HepG2 (cell line): ENCODE measurements around the gene VKORC1. TPM values are rescaled to one million over a fixed set of nuclear protein-coding genes. Genes with fewer than 3 reads are reported as not detected.

ENCODE experiments used
- ATAC-seq: fragments of 200-7000 bp; cut with Tn5 transposase; 3 replicates; pipeline ENCODE4 v1.9.1; 2020; ENCODE audit warnings: mild to moderate bottlenecking, moderate library complexity
- BruUV-seq: library from RNA; stranded (reverse); fragments of 400-500 nt; replicated peaks from 2 replicates; lab custom pipeline; 2021; lab: Mats Ljungman, UMichigan
- CTCF ChIA-PET: fragments of 300-600 bp; formaldehyde crosslinking; extraction: SDS; loops from one replicate; lab custom pipeline; 2021; ENCODE audit warnings: low total read pairs, inconsistent platforms, low intra/inter-chr PET ratio; lab: Yijun Ruan, JAX
- POLR2A ChIA-PET: fragments of 350-600 bp; sonication (Branson Sonifier 250); formaldehyde crosslinking; loops from one replicate; lab custom pipeline; 2020; ENCODE audit warnings: antibody characterized with exemption, inconsistent platforms; lab: Yijun Ruan, JAX
- DNase-seq: peaks from one replicate; pipeline ENCODE4 v3.0.0-alpha.2; 2015; ENCODE audit warnings: low spot score
- FAIRE-seq: peaks from 3 replicates; lab custom pipeline; 2011; peaks lifted over from hg19 to GRCh38; lab: Jason Lieb, UNC
- H2AFZ ChIP-seq: one replicate; pipeline ENCODE4 v1.6.1; 2011; ENCODE audit warnings: low read length, inconsistent platforms
- H3K27ac ChIP-seq: fragments of 300-600 bp; 3 replicates; pipeline ENCODE4 v1.8.0; 2011; ENCODE audit warnings: mixed run types, mild to moderate bottlenecking, mixed read lengths, low read length, inconsistent platforms; ENCODE audit not compliant: insufficient read depth; ENCODE audit errors: extremely low read length
- H3K27me3 ChIP-seq, 2 experiments: fragments of 200-600 bp in 1 of 2; 2 replicates in 1 of 2; 3 replicates in 1 of 2; pipeline versions ENCODE4 v1.6.0 to v1.8.0; 2011; ENCODE audit warnings: low read length in 2 of 2, mild to moderate bottlenecking in 2 of 2, moderate library complexity in 2 of 2, inconsistent platforms in 1 of 2; ENCODE audit not compliant: insufficient read depth in 2 of 2, control insufficient read depth in 1 of 2
- H3K36me3 ChIP-seq, 2 experiments: fragments of 200-600 bp in 1 of 2; replicated peaks in 1 of 2; 2 replicates in 1 of 2; 3 replicates in 1 of 2; pipeline versions ENCODE4 v1.5.1 to v1.8.0; 2011; ENCODE audit warnings: low read length in 2 of 2, inconsistent platforms in 1 of 2; ENCODE audit not compliant: insufficient read depth in 2 of 2, control insufficient read depth in 1 of 2
- H3K4me1 ChIP-seq: 2 replicates; pipeline ENCODE4 v1.5.1; 2012; ENCODE audit warnings: low read length, inconsistent platforms; ENCODE audit not compliant: insufficient read depth
- H3K4me2 ChIP-seq: 2 replicates; pipeline ENCODE4 v1.6.0; 2011; ENCODE audit warnings: low read depth, low read length, inconsistent platforms
- H3K4me3 ChIP-seq, 3 experiments: fragments of 200-600 bp in 1 of 3; sonication (generic), shearing (Covaris generic) in 1 of 3; replicated peaks in 1 of 3; 2 replicates each; pipeline ENCODE4 v1.5.1; 2011 to 2016; ENCODE audit warnings: low read length in 3 of 3, inconsistent platforms in 2 of 3, low read depth in 2 of 3, mild to moderate bottlenecking in 2 of 3, control low read depth in 1 of 3, mixed read lengths in 1 of 3; ENCODE audit not compliant: insufficient read depth in 1 of 3
- H3K79me2 ChIP-seq: one replicate; pipeline ENCODE4 v1.6.1; 2011; ENCODE audit warnings: low read length, inconsistent platforms; ENCODE audit not compliant: insufficient read depth
- H3K9ac ChIP-seq: 2 replicates; pipeline ENCODE4 v1.6.0; 2011; ENCODE audit warnings: mild to moderate bottlenecking, low read depth, low read length, inconsistent platforms; ENCODE audit not compliant: insufficient read depth
- H3K9me3 ChIP-seq: 2 replicates; pipeline ENCODE4 v1.5.1; 2012; ENCODE audit warnings: mild to moderate bottlenecking, low read length
- H4K20me1 ChIP-seq: 2 replicates; pipeline ENCODE4 v1.6.0; 2011; ENCODE audit warnings: inconsistent platforms, mild to moderate bottlenecking, low read length, moderate library complexity; ENCODE audit not compliant: insufficient read depth
- AGO2 ChIP-seq: fragments of 200-400 bp; formaldehyde crosslinking; optimal IDR thresholded peaks from 2 replicates; pipeline ENCODE3; 2017; ENCODE audit warnings: mild to moderate bottlenecking, low read depth, low read length, moderate library complexity
- KDM4B ChIP-seq: sonication (generic); formaldehyde crosslinking; IDR thresholded peaks from 2 replicates; pipeline ENCODE4 v1.4.0; 2020; ENCODE audit warnings: missing genetic modification reagents
- NCOA2 ChIP-seq: sonication (generic); formaldehyde crosslinking; IDR thresholded peaks from 2 replicates; pipeline ENCODE4 v1.8.0; 2022; ENCODE audit warnings: inconsistent platforms
- NFIB ChIP-seq: sonication (generic); formaldehyde crosslinking; IDR thresholded peaks from 2 replicates; pipeline ENCODE4 v1.9.0; 2021; ENCODE audit warnings: missing genetic modification reagents, mild to moderate bottlenecking, borderline replicate concordance
- NR3C1 ChIP-seq: sonication (generic); formaldehyde crosslinking; IDR thresholded peaks from 2 replicates; pipeline ENCODE4 v1.4.0; 2020; ENCODE audit warnings: missing genetic modification reagents
- POLR2AphosphoS5 ChIP-seq: IDR thresholded peaks from 2 replicates; pipeline ENCODE4 v1.6.1; 2012; ENCODE audit warnings: low read depth, low read length
- PRMT3 ChIP-seq: sonication (generic); formaldehyde crosslinking; IDR thresholded peaks from 2 replicates; pipeline ENCODE4 v1.8.1; 2022; ENCODE audit warnings: low read depth, mild to moderate bottlenecking, moderate library complexity, missing genetic modification reagents, borderline replicate concordance
- SRY ChIP-seq: sonication (generic); formaldehyde crosslinking; IDR thresholded peaks from 2 replicates; pipeline ENCODE4 v1.8.0; 2022; ENCODE audit warnings: mild to moderate bottlenecking, missing genetic modification reagents
- TBP ChIP-seq: sonication (generic); formaldehyde crosslinking; IDR thresholded peaks from 2 replicates; pipeline ENCODE4 v1.5.0; 2020; ENCODE audit warnings: missing genetic modification reagents
- TOPORS ChIP-seq: sonication (generic); formaldehyde crosslinking; IDR thresholded peaks from 2 replicates; pipeline ENCODE4 v1.8.0; 2023; ENCODE audit warnings: mild to moderate bottlenecking, missing genetic modification reagents
- ZBTB7A ChIP-seq: sonication (generic); formaldehyde crosslinking; IDR thresholded peaks from 2 replicates; pipeline ENCODE4 v1.8.0; 2022; ENCODE audit warnings: mild to moderate bottlenecking, missing genetic modification reagents
- ZNF253 ChIP-seq: sonication (generic); formaldehyde crosslinking; IDR thresholded peaks from 2 replicates; pipeline ENCODE4 v1.8.0; 2022; ENCODE audit warnings: mild to moderate bottlenecking, missing genetic modification reagents, borderline replicate concordance
- ZNF460 ChIP-seq: sonication (generic); formaldehyde crosslinking; IDR thresholded peaks from 2 replicates; pipeline ENCODE4 v1.5.1; 2020; ENCODE audit warnings: missing genetic modification reagents, mild to moderate bottlenecking, borderline replicate concordance
- WGBS: methylation state at CpG from one replicate; pipeline ENCODE4 v1.1.6; 2017; ENCODE audit warnings: low lambda C conversion rate; 5-methylcytosine and 5-hydroxymethylcytosine counted together
- in situ Hi-C: cut with HindIII; loops from 2 replicates; pipeline ENCODE4 v1.10.0; 2017; ENCODE audit warnings: low pct_unique_long_range_greater_than_20kb; ENCODE audit not compliant: extremely low pct_ligation_motif_present
- intact Hi-C: fragments of 100-400 bp; cut with micrococcal nuclease; formaldehyde crosslinking; loops from one replicate; pipeline ENCODE4 v1.10.0; 2022; ENCODE audit not compliant: unreplicated experiment
- polyA plus RNA-seq, 8 experiments: library from polyadenylated mRNA; depleted of rRNA in 3 of 8; stranded (reverse) in 7 of 8; unstranded in 1 of 8; fragments of >200 nt; fragmentation: Illumina TruSeq in 4 of 8; extraction: Trizol in 4 of 8; gene quantifications; 2 replicates each; pipeline versions ENCODE4 v1.2.1 to v1.2.3, GENCODE V29; 2011 to 2016; ENCODE audit warnings: low read depth in 4 of 8, missing spikeins in 1 of 8, mixed read lengths in 1 of 8; ENCODE audit not compliant: insufficient read depth in 1 of 8
- total RNA-seq, 5 experiments: library from RNA; depleted of rRNA; stranded (reverse); fragments of >200 nt; fragmentation: Illumina TruSeq; extraction: Trizol; gene quantifications; 2 replicates each; pipeline ENCODE4 v1.2.3, GENCODE V29; 2016; ENCODE audit warnings: low read depth in 1 of 5
- TF ChIP-seq, protein P1 (sequence below): IDR thresholded peaks from 2 replicates; pipeline ENCODE4 v1.6.1; 2018; ENCODE audit warnings: missing genetic modification reagents
- TF ChIP-seq, protein P2 (sequence below): sonication (generic); formaldehyde crosslinking; IDR thresholded peaks from 2 replicates; pipeline ENCODE4 v1.4.0; 2020; ENCODE audit warnings: missing genetic modification reagents
- TF ChIP-seq, protein P3 (sequence below): IDR thresholded peaks from 2 replicates; pipeline ENCODE4 v1.6.1; 2016; ENCODE audit warnings: missing compliant biosample characterization, missing genetic modification reagents, borderline replicate concordance
- TF ChIP-seq, protein P4 (sequence below): sonication (generic); formaldehyde crosslinking; IDR thresholded peaks from 2 replicates; pipeline ENCODE4 v1.4.0; 2020; ENCODE audit warnings: missing genetic modification reagents
- TF ChIP-seq, protein P5 (sequence below): sonication (generic); formaldehyde crosslinking; conservative IDR thresholded peaks from 2 replicates; pipeline ENCODE4 v1.4.0; 2020; ENCODE audit warnings: missing genetic modification reagents

VKORC1 gene
- total and polyA plus RNA-seq, 2 of the 13 experiments (the other 11 are each of a cell fraction or from before 2014, with no cell fraction given) = 141 to 615 TPM

- FAIRE-seq (no peak), DNase-seq (no peak), ATAC-seq (no peak)
- H3K4me3 ChIP-seq = no peak within 1 kb of the TSS
- H3K36me3 ChIP-seq = peaks cover 15 to 32% of the 10 kb centered on the region in 2 experiments
- ChIA-PET CTCF (no interaction called here), POLR2A (no interaction called here)
- 94% methylated on average over 14 of the region's 15 CpGs for WGBS
- intact Hi-C loops (no loop called here), in situ Hi-C loops (no loop called here)
- H2AFZ ChIP-seq = no peak within 1 kb of the TSS
- no TSS peak for BruUV-seq
- no peaks in the 10 kb centered on the region for H3K9me3 ChIP-seq
- H4K20me1 ChIP-seq = peaks cover 12% of the 10 kb centered on the region
- H3K27me3 ChIP-seq = no peaks in the 10 kb centered on the region; a peak in 1 of 5 replicates
- H3K4me2 ChIP-seq = no peak within 1 kb of the TSS
- peaks cover 14% of the 10 kb centered on the region for H3K4me1 ChIP-seq
- no peak within 1 kb of the TSS for H3K9ac ChIP-seq
- H3K79me2 ChIP-seq = peaks cover 25% of the 10 kb centered on the region
- no peak within 1 kb of the TSS for H3K27ac ChIP-seq
- peak; percentile 86 for TF ChIP-seq AGO2
- TF ChIP-seq, protein P1, sequence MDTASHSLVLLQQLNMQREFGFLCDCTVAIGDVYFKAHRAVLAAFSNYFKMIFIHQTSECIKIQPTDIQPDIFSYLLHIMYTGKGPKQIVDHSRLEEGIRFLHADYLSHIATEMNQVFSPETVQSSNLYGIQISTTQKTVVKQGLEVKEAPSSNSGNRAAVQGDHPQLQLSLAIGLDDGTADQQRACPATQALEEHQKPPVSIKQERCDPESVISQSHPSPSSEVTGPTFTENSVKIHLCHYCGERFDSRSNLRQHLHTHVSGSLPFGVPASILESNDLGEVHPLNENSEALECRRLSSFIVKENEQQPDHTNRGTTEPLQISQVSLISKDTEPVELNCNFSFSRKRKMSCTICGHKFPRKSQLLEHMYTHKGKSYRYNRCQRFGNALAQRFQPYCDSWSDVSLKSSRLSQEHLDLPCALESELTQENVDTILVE (CRISPR knock-in tag) = no peak
- TF ChIP-seq, protein P2, sequence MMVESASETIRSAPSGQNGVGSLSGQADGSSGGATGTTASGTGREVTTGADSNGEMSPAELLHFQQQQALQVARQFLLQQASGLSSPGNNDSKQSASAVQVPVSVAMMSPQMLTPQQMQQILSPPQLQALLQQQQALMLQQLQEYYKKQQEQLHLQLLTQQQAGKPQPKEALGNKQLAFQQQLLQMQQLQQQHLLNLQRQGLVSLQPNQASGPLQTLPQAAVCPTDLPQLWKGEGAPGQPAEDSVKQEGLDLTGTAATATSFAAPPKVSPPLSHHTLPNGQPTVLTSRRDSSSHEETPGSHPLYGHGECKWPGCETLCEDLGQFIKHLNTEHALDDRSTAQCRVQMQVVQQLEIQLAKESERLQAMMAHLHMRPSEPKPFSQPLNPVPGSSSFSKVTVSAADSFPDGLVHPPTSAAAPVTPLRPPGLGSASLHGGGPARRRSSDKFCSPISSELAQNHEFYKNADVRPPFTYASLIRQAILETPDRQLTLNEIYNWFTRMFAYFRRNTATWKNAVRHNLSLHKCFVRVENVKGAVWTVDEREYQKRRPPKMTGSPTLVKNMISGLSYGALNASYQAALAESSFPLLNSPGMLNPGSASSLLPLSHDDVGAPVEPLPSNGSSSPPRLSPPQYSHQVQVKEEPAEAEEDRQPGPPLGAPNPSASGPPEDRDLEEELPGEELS (CRISPR knock-in tag) = no peak
- TF ChIP-seq, protein P3, sequence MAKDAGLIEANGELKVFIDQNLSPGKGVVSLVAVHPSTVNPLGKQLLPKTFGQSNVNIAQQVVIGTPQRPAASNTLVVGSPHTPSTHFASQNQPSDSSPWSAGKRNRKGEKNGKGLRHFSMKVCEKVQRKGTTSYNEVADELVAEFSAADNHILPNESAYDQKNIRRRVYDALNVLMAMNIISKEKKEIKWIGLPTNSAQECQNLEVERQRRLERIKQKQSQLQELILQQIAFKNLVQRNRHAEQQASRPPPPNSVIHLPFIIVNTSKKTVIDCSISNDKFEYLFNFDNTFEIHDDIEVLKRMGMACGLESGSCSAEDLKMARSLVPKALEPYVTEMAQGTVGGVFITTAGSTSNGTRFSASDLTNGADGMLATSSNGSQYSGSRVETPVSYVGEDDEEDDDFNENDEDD (CRISPR knock-in tag) = no peak
- TF ChIP-seq, protein P4, sequence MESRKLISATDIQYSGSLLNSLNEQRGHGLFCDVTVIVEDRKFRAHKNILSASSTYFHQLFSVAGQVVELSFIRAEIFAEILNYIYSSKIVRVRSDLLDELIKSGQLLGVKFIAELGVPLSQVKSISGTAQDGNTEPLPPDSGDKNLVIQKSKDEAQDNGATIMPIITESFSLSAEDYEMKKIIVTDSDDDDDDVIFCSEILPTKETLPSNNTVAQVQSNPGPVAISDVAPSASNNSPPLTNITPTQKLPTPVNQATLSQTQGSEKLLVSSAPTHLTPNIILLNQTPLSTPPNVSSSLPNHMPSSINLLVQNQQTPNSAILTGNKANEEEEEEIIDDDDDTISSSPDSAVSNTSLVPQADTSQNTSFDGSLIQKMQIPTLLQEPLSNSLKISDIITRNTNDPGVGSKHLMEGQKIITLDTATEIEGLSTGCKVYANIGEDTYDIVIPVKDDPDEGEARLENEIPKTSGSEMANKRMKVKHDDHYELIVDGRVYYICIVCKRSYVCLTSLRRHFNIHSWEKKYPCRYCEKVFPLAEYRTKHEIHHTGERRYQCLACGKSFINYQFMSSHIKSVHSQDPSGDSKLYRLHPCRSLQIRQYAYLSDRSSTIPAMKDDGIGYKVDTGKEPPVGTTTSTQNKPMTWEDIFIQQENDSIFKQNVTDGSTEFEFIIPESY (CRISPR knock-in tag) = peak; percentile 33; the same call in 1 of the 2 replicates
- no peak for TF ChIP-seq ZBTB7A
- no peak for TF ChIP-seq TBP (CRISPR knock-in tag)
- no peak for TF ChIP-seq TOPORS
- no peak for TF ChIP-seq PRMT3 (CRISPR knock-in tag)
- peak; percentile 19; the same call in 1 of the 2 replicates for TF ChIP-seq POLR2AphosphoS5
- TF ChIP-seq, protein P5, sequence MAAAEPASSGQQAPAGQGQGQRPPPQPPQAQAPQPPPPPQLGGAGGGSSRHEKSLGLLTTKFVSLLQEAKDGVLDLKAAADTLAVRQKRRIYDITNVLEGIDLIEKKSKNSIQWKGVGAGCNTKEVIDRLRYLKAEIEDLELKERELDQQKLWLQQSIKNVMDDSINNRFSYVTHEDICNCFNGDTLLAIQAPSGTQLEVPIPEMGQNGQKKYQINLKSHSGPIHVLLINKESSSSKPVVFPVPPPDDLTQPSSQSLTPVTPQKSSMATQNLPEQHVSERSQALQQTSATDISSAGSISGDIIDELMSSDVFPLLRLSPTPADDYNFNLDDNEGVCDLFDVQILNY (CRISPR knock-in tag) = no peak
- TF ChIP-seq NCOA2 (CRISPR knock-in tag) = no peak
- no peak for TF ChIP-seq NFIB
- TF ChIP-seq ZNF460 = no peak
- TF ChIP-seq KDM4B (CRISPR knock-in tag) = no peak
- TF ChIP-seq ZNF253 (CRISPR knock-in tag) = no peak
- no peak for TF ChIP-seq SRY (CRISPR knock-in tag)
- no peak for TF ChIP-seq NR3C1 (CRISPR knock-in tag)
Observed at GRCh38 chr16:31088459-31089183, 6.0 kb downstream of the VKORC1 start, which contains the start of gene PRSS53. Gene PRSS53 (minus strand): TSS chr16:31088943. CDS start chr16:31088809, 134 bp downstream.
